HEK293T (cell line): Measurements from ENCODE around the gene PSMC4.

ENCODE experiments used
- ARNT ChIP-seq: fragments of 450-650 bp; IDR thresholded peaks from 2 replicates; pipeline ENCODE4 v1.6.1; 2017; ENCODE audit warnings: mild to moderate bottlenecking
- BHLHE40 ChIP-seq: fragments of 450-650 bp; IDR thresholded peaks from 2 replicates; pipeline ENCODE4 v1.6.1; 2016; ENCODE audit warnings: mild to moderate bottlenecking, moderate library complexity, borderline replicate concordance
- ELF4 ChIP-seq: fragments of 450-650 bp; IDR thresholded peaks from 2 replicates; pipeline ENCODE4 v1.6.1; 2017; ENCODE audit warnings: antibody characterized with exemption
- NFRKB ChIP-seq: fragments of 450-650 bp; IDR thresholded peaks from 2 replicates; pipeline ENCODE4 v1.6.1; 2016; ENCODE audit warnings: mild to moderate bottlenecking, moderate library complexity
- SUZ12 ChIP-seq: fragments of 450-650 bp; IDR thresholded peaks from 2 replicates; pipeline ENCODE4 v1.6.1; 2016; ENCODE audit warnings: mild to moderate bottlenecking

DNA sequence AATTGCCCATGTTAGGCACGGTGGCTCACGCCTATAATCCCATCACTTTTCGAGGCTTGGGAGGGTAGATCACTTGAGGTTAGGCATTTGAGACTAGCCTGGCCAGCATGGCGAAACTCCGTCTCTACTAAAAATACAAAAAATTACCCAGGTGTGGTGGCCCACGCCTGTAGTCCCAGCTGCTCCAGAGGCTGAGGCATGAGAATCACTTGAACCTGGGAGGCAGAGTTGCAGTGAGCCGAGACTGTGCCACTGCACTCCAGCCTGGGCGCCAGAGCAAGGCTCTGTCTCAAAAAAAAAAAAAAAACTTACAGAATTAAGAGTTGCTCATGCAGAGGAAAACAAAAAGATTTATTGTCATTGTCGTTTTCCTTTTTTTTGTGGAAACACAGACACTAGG is 3.4 kb upstream of the PSMC4 start:
- TF ChIP-seq NFRKB = no peak
- no peak for TF ChIP-seq BHLHE40
- no peak for TF ChIP-seq SUZ12
- no peak for TF ChIP-seq ELF4
- no peak for TF ChIP-seq ARNT
